HG03064 (cell line): ENCODE results near the gene RHOT1.

ENCODE experiments used
- ATAC-seq: cut with Tn5 transposase; IDR thresholded peaks from one replicate; pipeline ENCODE4 v1.9.1; 2021; ENCODE audit warnings: low read depth; ENCODE audit not compliant: unreplicated experiment

Gene RHOT1

GRCh38 chr17:32266389-32267301, 124.3 kb downstream of the RHOT1 start:
- ATAC-seq: no peak

DNA sequence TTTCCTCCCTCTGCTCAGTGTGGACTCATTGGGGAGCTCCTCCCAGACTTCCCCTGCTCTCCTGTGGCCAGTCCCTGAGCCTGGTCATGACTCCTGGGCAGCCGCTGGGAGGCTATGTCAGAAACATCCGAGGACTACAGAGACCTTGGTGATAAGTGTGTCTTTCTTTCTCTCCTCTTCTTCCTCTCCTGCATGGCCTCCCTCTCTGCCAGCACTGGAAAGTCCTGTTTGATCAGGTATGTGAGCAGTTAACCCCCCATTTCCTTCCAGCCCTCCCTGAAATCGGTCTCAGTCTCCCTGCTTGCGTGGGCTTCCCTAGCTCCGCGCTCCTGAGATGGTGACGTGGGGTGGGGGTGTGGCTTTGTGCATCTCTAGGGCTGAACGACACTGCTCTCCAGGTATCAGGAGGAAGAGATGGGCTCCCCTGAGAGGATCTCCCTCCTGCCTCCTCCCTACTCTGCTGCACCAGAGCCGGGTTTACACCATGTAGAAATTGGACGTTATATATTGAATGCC, 125.4 kb downstream of the RHOT1 start:
- no peak for ATAC-seq

- no peak for ATAC-seq
Observed at GRCh38 chr17:32268734-32269288, 126.5 kb downstream of the RHOT1 start.

- no peak for ATAC-seq
Observed at GRCh38 chr17:32269377-32269776, 127.1 kb downstream of the RHOT1 start.

DNA sequence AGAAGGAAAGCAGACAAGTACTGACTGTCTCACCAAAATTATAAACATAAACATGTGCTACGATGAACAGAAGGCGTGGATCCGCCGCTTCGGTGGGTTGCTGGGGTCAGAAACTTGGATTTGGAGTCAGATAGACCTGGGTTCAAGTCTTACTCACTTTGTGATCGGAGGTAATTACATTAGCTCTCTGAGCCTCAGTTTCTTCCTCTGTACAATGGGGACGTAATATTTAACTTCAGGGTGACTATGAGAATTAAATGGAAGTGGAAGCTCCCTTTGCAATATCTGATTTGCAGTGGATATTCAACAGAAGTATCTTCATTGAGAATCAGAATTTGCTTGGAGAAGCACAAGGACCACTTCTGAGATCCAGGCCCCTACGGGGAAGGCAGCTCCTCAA, 129.5 kb downstream of the RHOT1 start:
- ATAC-seq: no peak

DNA sequence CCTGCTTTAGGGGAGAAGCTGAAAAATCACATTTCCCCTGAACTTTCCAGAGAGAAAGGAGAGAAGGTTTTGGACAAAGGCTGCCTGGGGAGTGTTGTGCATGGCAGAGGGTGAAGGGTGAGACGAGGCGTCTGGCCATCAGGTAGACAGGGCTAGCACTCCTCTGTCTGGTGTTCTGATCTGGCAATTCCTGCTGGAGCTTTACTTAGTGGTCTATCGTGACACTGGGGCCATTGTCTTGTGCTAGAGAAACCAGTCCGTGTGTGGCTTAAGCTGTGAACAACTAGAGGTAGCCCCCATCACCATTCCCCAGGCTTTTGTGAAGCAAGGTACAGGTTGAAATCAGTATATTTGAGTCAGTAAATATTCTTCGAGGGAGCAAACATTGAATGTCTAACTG, 131.8 kb downstream of the RHOT1 start:
- ATAC-seq: no peak

DNA sequence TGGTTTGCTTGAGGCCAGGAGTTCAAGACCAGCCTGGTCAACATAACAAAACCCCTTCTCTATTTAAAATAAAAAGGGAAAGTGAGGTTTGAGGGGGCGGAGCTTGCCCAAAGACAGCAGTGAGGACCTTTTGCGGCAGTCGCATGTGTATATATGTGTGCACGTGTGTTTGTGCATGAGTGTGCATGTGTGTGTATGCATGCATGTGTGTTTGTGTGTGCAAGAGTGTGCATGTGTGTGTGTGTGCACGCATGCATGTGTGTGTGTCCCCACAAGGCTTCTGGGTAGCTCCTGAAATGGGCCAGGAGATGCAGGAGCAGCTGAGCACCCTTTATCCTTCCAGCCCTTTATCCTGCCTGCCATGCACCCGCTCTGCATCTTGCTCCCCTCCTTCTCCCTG, 132.3 kb downstream of the RHOT1 start:
- ATAC-seq: no peak
